ENCODE data around the gene PIK3R5.

The PIK3R5 gene

DNA sequence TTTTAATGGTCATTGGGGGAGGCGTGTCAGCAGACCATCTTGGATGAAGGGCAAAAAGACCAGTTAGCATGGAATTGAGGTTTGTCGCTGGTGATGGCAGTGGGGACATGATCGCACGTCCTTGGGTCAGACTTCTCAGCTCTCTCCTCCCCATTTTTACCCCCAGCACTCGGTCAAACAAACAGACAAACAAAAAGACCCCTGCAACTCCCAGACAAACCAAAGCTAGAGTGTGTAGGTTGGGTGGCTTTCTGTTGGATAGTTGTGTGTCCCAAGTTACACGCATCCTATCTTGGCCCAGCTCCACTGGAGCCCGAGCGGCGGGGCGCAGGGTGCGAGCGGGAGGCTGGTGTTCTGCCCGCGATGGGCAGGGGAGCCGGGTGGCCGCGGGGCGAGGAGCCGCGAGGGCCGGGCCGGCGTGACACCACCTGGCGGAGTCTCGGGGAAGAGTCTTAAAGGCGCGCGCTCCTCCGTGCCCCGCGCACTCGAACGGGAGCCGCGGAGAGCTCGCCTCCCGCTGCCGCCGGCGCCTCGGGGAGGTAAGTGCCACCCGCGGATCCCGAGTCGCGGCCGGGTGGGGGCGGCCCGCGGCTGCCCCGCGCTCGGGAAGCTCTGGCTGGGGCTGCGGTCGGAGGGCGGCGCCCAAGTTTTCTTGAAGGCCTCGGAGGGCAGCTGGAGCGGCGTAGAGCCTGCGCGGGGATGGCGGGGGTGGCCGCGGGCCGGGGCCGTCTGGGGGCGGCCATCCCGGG lies 37.3 kb upstream of the PIK3R5 start:
- H3K27me3 ChIP-seq (ENCODE audit: low read length), result no peaks in the 10 kb centered on the region

DNA sequence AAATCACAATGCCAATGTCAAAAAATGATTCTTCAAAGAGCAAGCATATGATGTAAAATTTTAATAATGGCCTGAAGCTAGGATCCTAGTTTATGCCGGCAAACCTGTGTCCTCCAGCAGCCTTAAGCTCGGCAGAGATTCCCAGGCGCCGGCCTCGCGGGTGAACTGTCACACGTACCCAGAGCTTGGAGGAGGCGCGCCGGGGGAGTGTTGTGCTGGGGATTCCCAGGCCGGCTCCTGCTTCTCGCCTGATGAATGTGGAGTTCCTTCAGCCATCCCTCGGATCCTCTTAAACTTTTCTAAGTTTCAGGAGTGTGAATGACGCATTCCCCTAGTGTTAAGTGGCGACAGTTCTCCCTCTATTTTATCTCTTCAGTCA lies 36.7 kb upstream of the PIK3R5 start:
- no peaks in the 10 kb centered on the region for H3K27me3 ChIP-seq (ENCODE audit: low read length)
- TF ChIP-seq CTCF (IDR thresholded peaks at IDR 0.05; ENCODE audit: insufficient read depth, low read length, poor library complexity, severe bottlenecking) (no peak), EZH2phosphoT487 (conservative IDR thresholded peaks at IDR 0.05; ENCODE audit: low read length) (no peak)

More for the DNA sequence above, 37.3 kb upstream of the PIK3R5 start:
- H3K79me2 ChIP-seq (ENCODE audit: insufficient read depth, low read length), result no peaks in the 10 kb centered on the region
- TF ChIP-seq EZH2phosphoT487 (conservative IDR thresholded peaks at IDR 0.05; ENCODE audit: low read length) (no peak), CTCF (IDR thresholded peaks at IDR 0.05; ENCODE audit: insufficient read depth, low read length, poor library complexity, severe bottlenecking) (no peak)
- no peaks in the 10 kb centered on the region for H3K9me3 ChIP-seq (ENCODE audit: insufficient read depth, low read length)
- H3K9me2 ChIP-seq (replicated peaks; ENCODE audit: insufficient read depth, low read length), result no peaks in the 10 kb centered on the region
- no peak overlapping the region for H2AFZ ChIP-seq (ENCODE audit: low read depth, low read length, severe bottlenecking)
- no peaks in the 10 kb centered on the region for H3F3A ChIP-seq (ENCODE audit: insufficient read depth)
- no peak overlapping the region for H3K27ac ChIP-seq (ENCODE audit: low read depth, low read length)
- no peaks in the 10 kb centered on the region for H3K36me3 ChIP-seq (ENCODE audit: low read length)
- no peak overlapping the region for H3K9ac ChIP-seq (ENCODE audit: low read length)
- no peaks in the 10 kb centered on the region for H4K20me1 ChIP-seq (ENCODE audit: low read depth, low read length)
- H3K4me3 ChIP-seq (ENCODE audit: insufficient read depth, low read length, poor library complexity, severe bottlenecking), result no peak overlapping the region
- no peak overlapping the region for H3K4me2 ChIP-seq (ENCODE audit: low read depth, low read length, poor library complexity, severe bottlenecking)

GRCh38 chr17:9001559-9001958 lies 36.1 kb upstream of the PIK3R5 start:
- no peak for TF ChIP-seq CTCF (IDR thresholded peaks at IDR 0.05; ENCODE audit: insufficient read depth, low read length, poor library complexity, severe bottlenecking)
- TF ChIP-seq EZH2phosphoT487 (conservative IDR thresholded peaks at IDR 0.05; ENCODE audit: low read length), result no peak
- Histone ChIP-seq H3K4me2 (ENCODE audit: low read depth, low read length, poor library complexity, severe bottlenecking) (no peak overlapping the region), H3F3A (ENCODE audit: insufficient read depth) (no peaks in the 10 kb centered on the region), H3K9ac (ENCODE audit: low read length) (no peak overlapping the region), H2AFZ (ENCODE audit: low read depth, low read length, severe bottlenecking) (no peak overlapping the region), H3K9me2 (replicated peaks; ENCODE audit: insufficient read depth, low read length) (no peaks in the 10 kb centered on the region), H3K9me3 (ENCODE audit: insufficient read depth, low read length) (no peaks in the 10 kb centered on the region), H3K4me3 (ENCODE audit: insufficient read depth, low read length, poor library complexity, severe bottlenecking) (no peak overlapping the region), H3K36me3 (ENCODE audit: low read length) (no peaks in the 10 kb centered on the region), H3K27ac (ENCODE audit: low read depth, low read length) (no peak overlapping the region), H3K79me2 (ENCODE audit: insufficient read depth, low read length) (no peaks in the 10 kb centered on the region), H3K27me3 (ENCODE audit: low read length) (no peaks in the 10 kb centered on the region), H4K20me1 (ENCODE audit: low read depth, low read length) (no peaks in the 10 kb centered on the region)

More for the DNA sequence above, 36.7 kb upstream of the PIK3R5 start:
- no peak overlapping the region for H3K9ac ChIP-seq (ENCODE audit: low read length)
- no peak overlapping the region for H2AFZ ChIP-seq (ENCODE audit: low read depth, low read length, severe bottlenecking)
- H3K36me3 ChIP-seq (ENCODE audit: low read length), result no peaks in the 10 kb centered on the region
- no peaks in the 10 kb centered on the region for H3K79me2 ChIP-seq (ENCODE audit: insufficient read depth, low read length)
- no peak overlapping the region for H3K4me3 ChIP-seq (ENCODE audit: insufficient read depth, low read length, poor library complexity, severe bottlenecking)
- no peak overlapping the region for H3K4me2 ChIP-seq (ENCODE audit: low read depth, low read length, poor library complexity, severe bottlenecking)
- no peaks in the 10 kb centered on the region for H3K9me2 ChIP-seq (replicated peaks; ENCODE audit: insufficient read depth, low read length)
- H3F3A ChIP-seq (ENCODE audit: insufficient read depth), result no peaks in the 10 kb centered on the region
- H3K27ac ChIP-seq (ENCODE audit: low read depth, low read length), result no peak overlapping the region
- H4K20me1 ChIP-seq (ENCODE audit: low read depth, low read length), result no peaks in the 10 kb centered on the region
- no peaks in the 10 kb centered on the region for H3K9me3 ChIP-seq (ENCODE audit: insufficient read depth, low read length)

Measured in SU-DHL-6 (cell line).